Non-pigmented ciliary epithelial cell (primary cell): ENCODE results near the gene HAGH.

ENCODE experiments used
- DNase-seq: peaks from one replicate; pipeline ENCODE4 v3.0.0-alpha.2; 2010; ENCODE audit warnings: low read depth

The HAGH gene

GRCh38 chr16:1762196-1762878, 64.3 kb downstream of the HAGH start:
- DNase-seq, result no peak

DNA sequence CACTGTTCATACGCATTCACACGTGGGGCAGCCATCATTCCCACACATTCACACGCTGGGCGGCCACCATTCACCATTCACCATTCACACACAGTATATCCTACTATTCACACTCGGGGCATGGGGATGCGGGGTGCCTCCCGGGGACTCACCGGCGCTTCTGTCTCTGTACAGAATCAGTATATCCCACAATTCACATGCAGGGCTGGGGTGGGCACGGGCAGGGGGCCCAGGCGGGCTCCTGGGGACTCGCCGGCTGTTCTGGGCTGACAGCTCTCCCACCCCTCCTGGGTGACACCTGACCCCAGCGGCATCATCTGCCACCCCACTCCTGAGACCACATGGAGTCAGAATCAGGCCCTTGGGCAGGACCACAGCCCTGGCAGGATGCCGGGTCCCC, 64.9 kb downstream of the HAGH start:
- DNase-seq, result no peak

DNA sequence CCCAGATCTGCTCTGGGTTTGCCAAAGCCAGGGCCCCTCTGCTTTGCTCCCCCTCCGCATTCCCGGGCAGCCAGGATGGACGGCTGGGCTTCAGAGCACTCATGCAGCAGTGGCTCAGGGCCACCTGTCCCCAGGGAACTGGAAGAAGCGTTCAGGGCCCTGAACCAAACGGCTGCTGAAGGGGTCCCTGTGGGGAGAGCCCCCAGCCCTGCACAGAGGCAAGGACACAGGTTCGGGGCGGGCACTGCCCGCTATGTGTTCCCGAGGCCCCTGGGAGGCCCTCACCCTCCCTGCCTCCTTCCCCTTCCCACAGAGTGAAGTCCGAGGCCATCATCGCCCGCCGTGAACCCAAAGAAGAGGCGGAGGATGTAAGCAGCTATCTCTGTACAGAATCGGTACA, 65.7 kb downstream of the HAGH start:
- no peak for DNase-seq

- DNase-seq, result no peak
Measured at GRCh38 chr16:1759511-1759910, 67.1 kb downstream of the HAGH start.

- DNase-seq, result no peak
Measured at GRCh38 chr16:1758923-1759322, 67.7 kb downstream of the HAGH start.

GRCh38 chr16:1757714-1758461, 68.7 kb downstream of the HAGH start:
- DNase-seq, result no peak
